ENCODE data around the gene TPSAB1.
"Not testable (repeated sequence)": the region's sequence is repeated elsewhere in the genome, so short reads cannot be mapped to it uniquely, and the experiment has no call there.

- TF ChIP-seq, protein P1, sequence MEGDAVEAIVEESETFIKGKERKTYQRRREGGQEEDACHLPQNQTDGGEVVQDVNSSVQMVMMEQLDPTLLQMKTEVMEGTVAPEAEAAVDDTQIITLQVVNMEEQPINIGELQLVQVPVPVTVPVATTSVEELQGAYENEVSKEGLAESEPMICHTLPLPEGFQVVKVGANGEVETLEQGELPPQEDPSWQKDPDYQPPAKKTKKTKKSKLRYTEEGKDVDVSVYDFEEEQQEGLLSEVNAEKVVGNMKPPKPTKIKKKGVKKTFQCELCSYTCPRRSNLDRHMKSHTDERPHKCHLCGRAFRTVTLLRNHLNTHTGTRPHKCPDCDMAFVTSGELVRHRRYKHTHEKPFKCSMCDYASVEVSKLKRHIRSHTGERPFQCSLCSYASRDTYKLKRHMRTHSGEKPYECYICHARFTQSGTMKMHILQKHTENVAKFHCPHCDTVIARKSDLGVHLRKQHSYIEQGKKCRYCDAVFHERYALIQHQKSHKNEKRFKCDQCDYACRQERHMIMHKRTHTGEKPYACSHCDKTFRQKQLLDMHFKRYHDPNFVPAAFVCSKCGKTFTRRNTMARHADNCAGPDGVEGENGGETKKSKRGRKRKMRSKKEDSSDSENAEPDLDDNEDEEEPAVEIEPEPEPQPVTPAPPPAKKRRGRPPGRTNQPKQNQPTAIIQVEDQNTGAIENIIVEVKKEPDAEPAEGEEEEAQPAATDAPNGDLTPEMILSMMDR (conservative IDR thresholded peaks at IDR 0.05 in 1 of 2, IDR thresholded peaks at IDR 0.05 in 1 of 2; ENCODE audit: extremely low read depth in 1 of 2, insufficient read depth in 1 of 2, low read depth in 1 of 2, low read length in 2 of 2), result not testable (repeated sequence)
- not testable (repeated sequence) for TF ChIP-seq EZH2 (IDR thresholded peaks at IDR 0.05; ENCODE audit: borderline replicate concordance, low read length)
Measured at GRCh38 chr16:1230471-1231212, 9.9 kb upstream of the TPSAB1 start.

Measured in mammary epithelial cell (primary cell).